HG02885 (cell line): Measurements from ENCODE around the gene C16orf90.
"Not testable (repeated sequence)": the region's sequence is repeated elsewhere in the genome, so short reads cannot be mapped to it uniquely, and the experiment has no call there.

Experiments used
- ATAC-seq: cut with Tn5 transposase; IDR thresholded peaks from one replicate; pipeline ENCODE4 v1.9.1; 2021; ENCODE audit warnings: mild to moderate bottlenecking; ENCODE audit not compliant: unreplicated experiment, poor library complexity

C16orf90 gene

GRCh38 chr16:3485097-3485745 lies 10.1 kb downstream of the C16orf90 start:
- ATAC-seq, result no peak

DNA sequence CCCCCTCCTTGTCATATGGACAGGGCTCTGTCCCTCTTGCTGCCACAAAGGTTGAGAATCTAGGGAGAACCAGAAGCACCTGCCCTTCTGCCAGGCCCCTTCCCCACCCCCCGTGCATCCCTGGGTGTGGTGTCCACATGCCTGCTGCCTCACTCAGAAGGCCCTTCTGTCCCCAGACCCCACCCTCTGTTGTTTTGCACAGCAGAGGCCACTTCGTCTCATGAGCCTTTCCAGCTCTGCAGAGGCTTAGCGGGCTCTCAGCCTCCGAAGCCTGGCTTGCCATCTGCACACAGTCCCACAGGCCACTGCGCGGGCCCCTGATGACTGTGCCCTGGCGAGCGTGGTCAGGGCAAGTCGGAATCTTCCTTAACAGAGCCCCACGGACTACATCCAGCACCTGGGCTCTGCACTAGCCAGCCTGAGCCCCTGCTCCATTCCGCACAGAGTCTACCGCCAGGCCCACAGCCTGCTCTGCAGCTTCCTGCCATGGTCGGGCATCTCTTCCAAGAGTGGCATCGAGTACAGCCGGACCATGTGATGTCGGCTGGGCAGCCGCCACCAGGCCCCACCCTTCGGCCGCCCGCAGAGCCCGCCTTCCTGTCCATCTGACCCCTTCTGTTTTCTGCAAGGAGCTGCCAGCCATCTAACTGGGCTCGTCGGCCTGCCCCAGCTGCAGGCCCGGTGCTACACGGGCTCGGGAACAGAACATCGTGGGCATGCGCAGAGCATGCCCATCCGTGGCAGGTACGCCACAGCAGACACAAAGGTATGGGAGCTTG lies 10.8 kb downstream of the C16orf90 start:
- no peak for ATAC-seq

GRCh38 chr16:3482659-3483241 lies 12.5 kb downstream of the C16orf90 start:
- no peak for ATAC-seq

DNA sequence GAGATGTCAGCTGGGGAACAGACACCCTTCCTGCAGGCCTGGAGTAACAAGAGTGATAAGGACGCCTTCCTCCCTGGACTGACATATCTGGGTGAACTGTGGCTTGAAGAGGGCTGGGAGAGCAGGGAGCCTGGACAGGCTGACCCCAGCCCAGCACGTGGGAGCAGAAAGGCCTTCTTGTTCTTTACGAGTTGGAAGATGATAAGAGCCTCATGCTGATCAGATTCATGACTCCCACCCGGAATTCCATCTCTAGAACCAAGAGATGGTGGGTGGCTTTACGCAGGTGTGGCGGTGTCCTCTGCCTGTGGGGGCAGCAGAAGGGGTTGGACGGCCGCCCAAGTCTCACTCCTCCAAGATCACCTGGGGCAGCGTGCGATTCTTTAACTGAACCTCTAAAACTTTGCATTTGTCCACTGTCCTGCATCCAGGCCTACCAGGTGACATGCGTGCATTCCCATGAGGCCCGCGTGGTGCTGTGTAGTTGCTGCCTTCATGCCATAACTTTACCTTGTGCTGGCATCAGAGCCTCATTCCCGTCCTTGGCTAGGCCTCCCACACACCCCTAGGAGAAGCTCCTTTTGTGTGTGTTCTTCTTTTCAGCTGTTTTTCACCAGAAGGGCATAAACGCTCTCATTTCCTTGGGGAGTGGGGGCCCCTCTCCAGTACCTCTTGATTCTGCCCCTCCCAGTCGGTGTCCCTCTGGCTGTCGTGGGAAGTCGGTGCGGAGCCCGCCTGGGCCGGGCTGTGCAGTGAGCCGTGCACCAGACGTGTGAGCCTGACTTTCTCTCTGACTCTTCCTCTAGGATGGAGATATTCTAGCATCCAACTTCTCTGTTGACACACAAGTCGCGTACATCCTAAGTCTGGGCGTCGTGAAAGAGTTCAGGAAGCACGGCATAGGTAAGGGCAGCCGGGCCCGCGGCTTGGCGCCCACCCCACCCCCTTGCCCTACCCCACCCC lies 13.3 kb downstream of the C16orf90 start:
- no peak for ATAC-seq

GRCh38 chr16:3480901-3481695 lies 14.2 kb downstream of the C16orf90 start:
- no peak for ATAC-seq

DNA sequence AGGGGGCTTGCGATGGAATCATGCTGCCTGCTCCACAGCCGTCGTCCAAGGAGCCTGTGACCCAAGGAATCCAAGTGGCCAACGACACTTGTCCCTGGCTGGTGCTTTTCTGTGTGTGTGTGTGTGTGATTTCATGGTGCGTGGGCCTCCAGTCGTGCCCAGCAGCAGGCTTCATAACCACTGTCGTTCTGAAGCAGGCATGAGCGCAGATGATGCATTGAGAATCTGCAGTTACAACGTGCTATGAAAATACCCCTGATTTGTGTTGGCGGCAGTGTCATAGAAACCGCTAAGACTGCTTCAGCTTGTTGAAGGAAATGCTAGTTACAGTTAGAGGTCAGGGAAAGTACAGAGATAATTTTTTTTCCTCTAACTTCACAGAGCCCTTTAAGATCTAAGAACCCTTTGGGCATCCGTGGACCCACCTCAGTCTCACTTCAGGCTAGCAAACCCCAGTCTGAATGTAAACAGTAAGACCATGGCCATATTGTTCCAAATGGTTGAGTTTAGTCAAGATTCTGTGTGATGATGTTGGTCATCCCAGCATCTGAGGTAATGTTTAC lies 15.6 kb downstream of the C16orf90 start:
- ATAC-seq, result no peak

DNA sequence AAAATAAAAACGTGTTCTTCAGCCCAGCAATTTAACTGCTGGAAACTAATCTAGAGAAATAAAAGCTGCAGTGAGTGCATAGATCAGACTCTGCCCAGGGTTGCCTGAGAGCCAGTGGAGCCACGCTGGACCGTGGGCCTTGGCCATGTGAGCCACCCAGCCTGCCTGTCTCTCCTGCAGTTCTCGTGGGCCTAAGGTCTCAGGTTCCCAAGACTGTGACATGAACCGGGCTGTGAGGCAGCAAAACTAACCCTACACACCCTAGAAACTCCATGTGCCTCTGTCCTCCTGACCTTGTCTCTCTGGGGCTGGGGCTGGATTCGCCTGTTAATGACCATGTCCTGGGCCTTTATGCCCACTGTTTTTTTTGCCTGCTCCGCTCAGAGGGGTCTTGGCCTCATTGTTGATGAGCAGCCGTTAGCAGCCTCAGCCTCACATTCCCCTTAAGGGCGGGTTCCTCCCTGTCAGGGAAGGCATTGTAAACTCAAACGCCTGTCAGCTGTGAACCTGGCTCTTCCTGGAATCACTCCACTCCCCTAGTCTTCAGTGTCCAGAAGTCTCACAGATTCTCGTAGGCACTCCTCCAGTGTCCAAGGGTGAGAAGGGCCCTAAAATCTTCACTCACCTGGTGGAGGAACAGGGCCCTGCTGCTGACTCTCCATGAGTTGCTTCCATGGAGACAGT lies 16.9 kb downstream of the C16orf90 start:
- no peak for ATAC-seq

- ATAC-seq, result no peak
Measured at GRCh38 chr16:3476409-3476808, 18.9 kb downstream of the C16orf90 start.

- ATAC-seq, result no peak
Measured at GRCh38 chr16:3475604-3476375, 19.5 kb downstream of the C16orf90 start.

DNA sequence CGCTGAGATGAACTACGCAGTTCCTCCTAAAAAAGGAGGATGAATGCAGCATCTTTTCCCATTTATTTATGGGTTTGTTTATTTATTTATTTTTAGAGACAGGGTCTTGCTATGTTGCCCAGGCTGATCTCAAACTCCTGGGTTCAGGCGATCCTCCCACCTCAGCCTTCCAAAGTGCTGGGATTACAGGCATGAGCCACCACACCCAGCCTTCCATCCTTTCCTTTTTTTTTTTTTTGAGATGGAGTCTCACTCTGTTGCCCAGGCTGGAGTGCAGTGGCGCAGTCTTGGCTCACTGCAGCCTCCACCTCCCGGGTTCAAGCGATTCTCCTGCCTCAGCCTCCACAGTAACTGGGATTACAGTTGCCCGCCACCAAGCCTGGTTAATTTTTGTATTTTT lies 20.4 kb downstream of the C16orf90 start:
- not testable (repeated sequence) for ATAC-seq

DNA sequence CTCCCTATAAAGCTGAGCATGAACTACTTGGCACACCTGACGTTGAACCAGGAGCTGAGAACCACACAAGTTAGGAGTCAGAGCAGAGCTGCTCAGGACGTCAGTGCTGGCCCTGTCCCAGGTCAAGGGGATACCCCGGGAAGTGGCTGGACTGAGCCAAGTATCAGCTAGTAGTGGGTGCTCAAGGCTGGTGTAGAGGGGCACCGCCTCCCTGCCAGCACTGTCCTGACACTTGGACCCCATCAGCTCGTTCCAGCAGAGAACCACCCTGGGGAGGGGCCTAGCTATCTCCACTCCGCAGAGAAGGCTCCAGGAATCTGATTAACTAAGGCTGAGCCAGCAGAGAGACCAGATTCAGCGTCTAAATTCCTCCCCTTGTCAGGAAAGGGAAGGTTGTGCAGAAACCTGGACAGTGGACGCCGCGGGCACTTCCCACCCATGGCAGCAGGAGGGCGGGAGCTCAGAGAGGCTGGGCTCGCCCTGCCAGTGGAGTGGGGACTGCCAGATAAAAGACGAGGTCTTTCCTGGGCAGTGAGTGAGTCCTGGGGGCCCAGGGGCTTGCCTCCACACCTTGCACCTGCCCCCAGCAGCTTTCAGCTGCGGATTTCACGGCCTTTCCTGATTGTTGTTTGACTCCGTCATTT lies 21.0 kb downstream of the C16orf90 start:
- no peak for ATAC-seq

DNA sequence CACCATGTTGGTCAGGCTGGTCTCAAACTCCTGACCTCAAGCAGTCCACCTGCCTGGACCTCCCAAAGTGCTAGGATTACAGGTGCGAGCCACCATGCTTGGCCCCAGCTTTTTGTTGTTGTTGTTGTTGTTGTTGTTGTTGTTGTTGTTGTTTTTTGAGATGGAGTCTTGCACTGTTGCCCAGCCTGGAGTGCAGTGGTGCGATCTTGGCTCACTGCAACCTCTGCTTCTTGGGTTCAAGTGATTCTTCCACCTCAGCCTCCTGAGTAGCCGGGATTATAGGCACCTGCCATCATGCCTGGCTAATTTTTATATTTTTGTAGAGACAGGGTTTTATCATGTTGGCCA lies 21.7 kb downstream of the C16orf90 start:
- not testable (repeated sequence) for ATAC-seq

DNA sequence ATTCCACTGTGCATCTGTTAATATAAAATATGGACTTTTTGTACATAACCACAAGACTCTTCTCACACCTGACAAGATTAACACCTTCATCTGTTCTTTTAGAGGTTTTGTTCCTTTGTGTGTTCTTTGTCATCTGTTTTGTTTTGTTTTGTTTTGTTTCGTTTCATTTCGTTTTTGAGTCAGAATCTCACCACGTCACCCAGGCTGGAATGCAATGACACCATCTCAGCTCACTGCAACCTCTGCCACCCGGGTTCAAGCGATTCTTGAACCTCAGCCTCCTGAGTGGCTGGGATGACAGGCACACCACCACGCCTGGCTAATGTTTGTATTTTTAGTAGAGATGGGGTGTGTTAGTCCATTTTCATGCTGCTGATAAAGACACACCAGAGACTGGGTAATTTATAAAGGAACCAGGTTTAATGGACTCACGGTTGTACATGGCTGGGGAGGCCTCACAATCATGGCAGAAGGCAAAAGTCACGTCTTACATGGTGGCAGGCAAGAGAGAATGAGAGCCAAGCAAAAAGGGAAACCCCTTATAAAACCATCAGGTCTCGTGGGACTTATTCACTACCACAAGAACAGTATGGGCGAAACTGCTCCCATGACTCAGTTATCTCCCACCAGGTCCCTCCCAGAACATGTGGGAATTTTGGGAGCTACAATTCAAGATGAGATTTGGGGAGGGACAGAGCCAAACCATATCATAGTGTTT lies 22.3 kb downstream of the C16orf90 start:
- no peak for ATAC-seq

GRCh38 chr16:3471518-3472176 lies 23.6 kb downstream of the C16orf90 start:
- ATAC-seq, result no peak

GRCh38 chr16:3470723-3471122 lies 24.6 kb downstream of the C16orf90 start:
- ATAC-seq, result no peak

GRCh38 chr16:3469736-3470135 lies 25.6 kb downstream of the C16orf90 start:
- no peak for ATAC-seq

GRCh38 chr16:3468501-3468900 lies 26.8 kb downstream of the C16orf90 start:
- ATAC-seq, result no peak
